ENCODE measurements around the gene SLC39A1.

Gene SLC39A1

GRCh38 chr1:153926405-153926804, 36.9 kb downstream of the SLC39A1 start:
- Histone ChIP-seq H3K36me3 (ENCODE audit: insufficient read depth, insufficient read length, low read length) (peaks cover 26% of the 10 kb centered on the region), H3K9ac (ENCODE audit: insufficient read length, low read depth) (no peak overlapping the region), H3K4me1 (ENCODE audit: insufficient read depth, insufficient read length) (peaks cover 3% of the 10 kb centered on the region), H3K4me3 (ENCODE audit: insufficient read length, low read depth) (no peak overlapping the region), H3K27me3 (ENCODE audit: insufficient read depth, insufficient read length) (no peaks in the 10 kb centered on the region), H3K9me3 (ENCODE audit: insufficient read depth, low read length) (no peaks in the 10 kb centered on the region)
- no peak for TF ChIP-seq ZNF274 (IDR thresholded peaks at IDR 0.05; ENCODE audit: low read depth, low read length)
- DNase-seq (ENCODE audit: low read depth, low spot score): no peak

DNA sequence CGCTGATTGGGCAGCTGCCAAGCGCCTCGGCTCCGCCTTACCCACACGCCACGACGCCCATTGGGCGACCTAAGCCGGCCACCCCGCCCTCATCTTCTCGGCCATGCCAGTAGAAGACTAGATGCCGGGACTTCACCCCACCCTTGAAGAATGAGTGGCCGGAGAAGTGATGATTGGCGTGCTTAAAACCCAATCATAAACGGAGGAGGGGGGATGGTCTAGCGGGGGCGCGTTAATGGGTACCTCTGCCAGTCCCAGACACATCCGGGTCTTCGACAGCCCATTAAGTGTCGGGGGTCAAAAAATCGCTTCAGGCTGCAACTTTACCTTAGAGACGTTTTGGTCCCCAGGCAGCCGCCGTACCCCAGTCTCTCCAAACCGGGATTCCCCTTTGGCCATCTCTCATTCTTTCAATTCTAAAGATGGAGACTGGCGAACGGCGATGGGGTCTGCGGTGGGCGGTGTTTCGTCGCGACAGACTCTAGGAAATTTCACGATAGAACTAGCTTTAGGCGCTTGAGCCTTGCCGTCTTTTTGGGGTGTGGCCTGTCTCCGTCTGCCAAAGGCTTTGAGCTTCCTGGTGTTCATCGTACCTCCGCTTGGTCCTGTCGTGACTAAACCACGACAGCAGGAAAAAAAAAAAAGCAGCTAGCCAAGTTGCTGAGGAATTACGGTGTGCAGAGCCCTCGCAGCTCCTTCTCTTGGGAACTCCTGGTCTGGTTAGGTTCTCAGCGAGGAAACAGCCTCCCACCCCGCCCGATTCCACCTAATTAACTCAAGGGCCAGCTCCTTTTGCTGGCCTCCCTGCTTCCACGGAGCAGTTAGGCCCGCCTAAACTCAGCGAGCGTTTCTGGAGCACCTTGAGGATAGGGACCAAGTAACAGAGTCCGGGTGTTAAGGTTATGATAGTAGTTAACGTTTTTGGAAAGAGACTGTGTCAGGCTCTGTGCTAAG, 40.1 kb downstream of the SLC39A1 start, which contains the start of gene GATAD2B:
TSS of gene GATAD2B (minus strand) at position 1 of the 954 bp plus-strand sequence. CDS start 94,625 bp downstream, outside the sequence.
- Histone ChIP-seq H3K27me3 (ENCODE audit: insufficient read depth, insufficient read length) (no peaks in the 10 kb centered on the region), H3K4me1 (ENCODE audit: insufficient read depth, insufficient read length) (peaks cover 4% of the 10 kb centered on the region), H3K36me3 (ENCODE audit: insufficient read depth, insufficient read length, low read length) (peaks cover 12% of the 10 kb centered on the region), H3K4me3 (ENCODE audit: insufficient read length, low read depth) (peak within 1 kb of the TSS; percentile 81), H3K9ac (ENCODE audit: insufficient read length, low read depth) (peak within 1 kb of the TSS; percentile 94), H3K9me3 (ENCODE audit: insufficient read depth, low read length) (no peaks in the 10 kb centered on the region)
- peak; percentile 100 for DNase-seq (ENCODE audit: low read depth, low spot score)
- TF ChIP-seq YY1 (IDR thresholded peaks at IDR 0.05; ENCODE audit: insufficient read depth, insufficient read length): no peak
- no peak for TF ChIP-seq ZNF274 (IDR thresholded peaks at IDR 0.05; ENCODE audit: low read depth, low read length)
- no peak for TF ChIP-seq SUZ12 (IDR thresholded peaks at IDR 0.05; ENCODE audit: extremely low read depth, insufficient read depth, insufficient read length)

- no peaks in the 10 kb centered on the region for H3K9me3 ChIP-seq (ENCODE audit: insufficient read depth, low read length)
- peaks cover 21% of the 10 kb centered on the region for H3K36me3 ChIP-seq (ENCODE audit: insufficient read depth, insufficient read length, low read length)
- H3K4me3 ChIP-seq (ENCODE audit: insufficient read length, low read depth): peak overlapping the region; percentile 81
- no peak for TF ChIP-seq SUZ12 (IDR thresholded peaks at IDR 0.05; ENCODE audit: extremely low read depth, insufficient read depth, insufficient read length)
- TF ChIP-seq ZNF274 (IDR thresholded peaks at IDR 0.05; ENCODE audit: low read depth, low read length): no peak
- TF ChIP-seq YY1 (IDR thresholded peaks at IDR 0.05; ENCODE audit: insufficient read depth, insufficient read length): no peak
- H3K4me1 ChIP-seq (ENCODE audit: insufficient read depth, insufficient read length): peaks cover 4% of the 10 kb centered on the region
- DNase-seq (ENCODE audit: low read depth, low spot score): peak; percentile 75
- peak overlapping the region; percentile 94 for H3K9ac ChIP-seq (ENCODE audit: insufficient read length, low read depth)
- no peaks in the 10 kb centered on the region for H3K27me3 ChIP-seq (ENCODE audit: insufficient read depth, insufficient read length)
Measured at GRCh38 chr1:153922076-153922971, 41.0 kb downstream of the SLC39A1 start.

DNA sequence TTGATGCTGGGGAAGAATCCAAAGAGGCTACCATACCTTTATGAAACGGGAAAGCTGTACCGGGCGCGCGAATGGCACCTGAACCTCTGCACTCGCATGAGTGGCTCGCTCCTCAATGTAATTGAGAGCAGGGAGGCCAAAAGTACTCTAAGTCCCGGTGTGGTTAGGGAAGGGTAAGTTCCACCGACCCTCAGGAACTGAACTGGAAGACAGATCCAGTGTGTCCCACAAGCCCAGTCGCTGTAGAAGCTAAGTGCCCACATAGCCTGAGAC, 41.6 kb downstream of the SLC39A1 start:
- Histone ChIP-seq H3K27me3 (ENCODE audit: insufficient read depth, insufficient read length) (no peaks in the 10 kb centered on the region), H3K4me3 (ENCODE audit: insufficient read length, low read depth) (peak overlapping the region; percentile 81), H3K4me1 (ENCODE audit: insufficient read depth, insufficient read length) (peaks cover 4% of the 10 kb centered on the region), H3K9ac (ENCODE audit: insufficient read length, low read depth) (peak overlapping the region; percentile 94), H3K9me3 (ENCODE audit: insufficient read depth, low read length) (no peaks in the 10 kb centered on the region), H3K36me3 (ENCODE audit: insufficient read depth, insufficient read length, low read length) (peaks cover 22% of the 10 kb centered on the region)
- TF ChIP-seq YY1 (IDR thresholded peaks at IDR 0.05; ENCODE audit: insufficient read depth, insufficient read length) (no peak), ZNF274 (IDR thresholded peaks at IDR 0.05; ENCODE audit: low read depth, low read length) (no peak), SUZ12 (IDR thresholded peaks at IDR 0.05; ENCODE audit: extremely low read depth, insufficient read depth, insufficient read length) (no peak)
- DNase-seq (ENCODE audit: low read depth, low spot score): no peak

DNA sequence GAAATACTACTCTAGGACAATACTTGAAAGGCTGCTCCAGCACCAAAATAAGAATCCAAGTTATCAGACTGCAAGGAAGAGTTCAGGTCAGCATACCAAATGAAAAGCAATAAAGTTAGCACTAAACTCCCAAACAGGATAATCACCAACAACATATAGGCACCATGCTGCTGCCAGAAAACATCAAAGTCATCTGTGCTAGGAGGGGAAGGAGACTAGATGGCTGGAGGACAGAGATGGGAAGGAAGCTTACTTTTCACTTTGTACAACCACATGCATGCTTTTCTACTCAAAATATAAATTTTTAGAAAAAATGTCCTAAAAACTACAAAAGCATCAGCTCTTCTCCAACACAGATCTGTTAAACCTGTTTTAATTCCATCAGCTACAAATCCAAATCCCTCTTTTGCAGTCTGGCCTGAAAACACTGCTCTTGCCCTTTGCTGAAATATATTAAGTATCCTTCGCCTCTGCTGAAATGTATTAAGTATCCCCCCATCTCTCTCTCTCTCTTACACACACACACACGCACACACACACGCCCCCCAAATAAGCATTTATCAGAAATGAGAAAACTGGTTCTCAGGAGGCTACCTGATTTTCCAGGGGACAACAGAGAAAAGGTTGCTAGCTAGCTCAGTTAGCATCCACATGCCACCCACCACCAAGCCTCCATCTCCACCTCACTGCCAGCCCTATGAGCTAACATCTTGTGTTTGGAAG, 42.1 kb downstream of the SLC39A1 start:
- DNase-seq (ENCODE audit: low read depth, low spot score): no peak
- H3K4me1 ChIP-seq (ENCODE audit: insufficient read depth, insufficient read length): peaks cover 4% of the 10 kb centered on the region
- no peaks in the 10 kb centered on the region for H3K27me3 ChIP-seq (ENCODE audit: insufficient read depth, insufficient read length)
- H3K9ac ChIP-seq (ENCODE audit: insufficient read length, low read depth): peak overlapping the region; percentile 94
- TF ChIP-seq YY1 (IDR thresholded peaks at IDR 0.05; ENCODE audit: insufficient read depth, insufficient read length) (no peak), SUZ12 (IDR thresholded peaks at IDR 0.05; ENCODE audit: extremely low read depth, insufficient read depth, insufficient read length) (no peak), ZNF274 (IDR thresholded peaks at IDR 0.05; ENCODE audit: low read depth, low read length) (no peak)
- no peaks in the 10 kb centered on the region for H3K9me3 ChIP-seq (ENCODE audit: insufficient read depth, low read length)
- H3K4me3 ChIP-seq (ENCODE audit: insufficient read length, low read depth): peak overlapping the region; percentile 81
- H3K36me3 ChIP-seq (ENCODE audit: insufficient read depth, insufficient read length, low read length): peaks cover 22% of the 10 kb centered on the region

DNA sequence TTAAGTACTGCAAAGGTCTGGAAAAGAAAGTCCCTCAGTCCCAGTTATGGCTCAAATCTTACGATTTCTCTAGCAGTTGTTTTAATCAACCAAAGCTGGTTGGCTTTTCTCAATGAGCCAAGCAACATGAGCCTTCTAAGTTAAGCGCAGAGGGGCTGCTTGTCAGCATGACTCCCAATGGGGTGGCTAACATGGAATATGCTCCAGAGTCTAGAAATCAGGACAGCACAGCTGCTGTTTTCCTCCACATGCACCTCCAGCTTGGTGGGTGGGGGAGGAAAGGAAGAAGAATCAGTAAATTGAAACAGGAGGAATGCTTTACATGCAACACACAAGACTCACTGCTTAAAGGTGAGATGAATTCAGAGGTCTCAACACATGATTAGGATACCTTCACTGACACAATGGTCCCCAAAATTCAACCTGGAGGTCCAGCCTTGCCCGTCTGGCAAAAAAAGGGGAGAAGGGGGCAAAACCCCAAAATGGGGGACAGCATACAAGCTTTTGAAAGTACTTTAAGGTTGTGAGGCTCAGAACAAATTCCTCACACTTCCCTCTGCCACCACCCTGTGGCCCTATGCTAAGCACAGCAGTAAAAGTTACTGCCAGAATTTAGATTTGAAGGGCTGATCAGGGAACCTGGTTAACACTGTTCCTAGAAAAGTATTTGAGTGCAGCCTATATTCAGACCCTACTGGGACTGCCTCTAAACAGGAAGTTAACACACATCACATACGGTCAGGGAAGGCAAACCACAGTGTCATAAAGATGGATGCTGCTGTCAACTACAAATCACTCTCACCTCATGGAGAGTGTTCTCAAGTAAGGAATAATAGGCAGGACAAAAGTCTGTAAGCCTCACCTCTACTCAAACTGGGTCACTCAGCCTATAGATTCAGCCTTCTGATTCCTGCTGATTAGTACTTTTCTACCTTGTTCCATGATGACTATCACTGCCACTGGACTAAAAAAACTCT, 43.2 kb downstream of the SLC39A1 start:
- H3K27me3 ChIP-seq (ENCODE audit: insufficient read depth, insufficient read length): no peaks in the 10 kb centered on the region
- peaks cover 4% of the 10 kb centered on the region for H3K4me1 ChIP-seq (ENCODE audit: insufficient read depth, insufficient read length)
- DNase-seq (ENCODE audit: low read depth, low spot score): no peak
- TF ChIP-seq SUZ12 (IDR thresholded peaks at IDR 0.05; ENCODE audit: extremely low read depth, insufficient read depth, insufficient read length) (no peak), YY1 (IDR thresholded peaks at IDR 0.05; ENCODE audit: insufficient read depth, insufficient read length) (no peak), ZNF274 (IDR thresholded peaks at IDR 0.05; ENCODE audit: low read depth, low read length) (no peak)
- H3K4me3 ChIP-seq (ENCODE audit: insufficient read length, low read depth): peak overlapping the region; percentile 12
- H3K9ac ChIP-seq (ENCODE audit: insufficient read length, low read depth): peak overlapping the region; percentile 94
- H3K36me3 ChIP-seq (ENCODE audit: insufficient read depth, insufficient read length, low read length): peaks cover 24% of the 10 kb centered on the region
- H3K9me3 ChIP-seq (ENCODE audit: insufficient read depth, low read length): no peaks in the 10 kb centered on the region

All from NT2/D1 (cell line).